ENCODE results near the gene HTN3.

DNA sequence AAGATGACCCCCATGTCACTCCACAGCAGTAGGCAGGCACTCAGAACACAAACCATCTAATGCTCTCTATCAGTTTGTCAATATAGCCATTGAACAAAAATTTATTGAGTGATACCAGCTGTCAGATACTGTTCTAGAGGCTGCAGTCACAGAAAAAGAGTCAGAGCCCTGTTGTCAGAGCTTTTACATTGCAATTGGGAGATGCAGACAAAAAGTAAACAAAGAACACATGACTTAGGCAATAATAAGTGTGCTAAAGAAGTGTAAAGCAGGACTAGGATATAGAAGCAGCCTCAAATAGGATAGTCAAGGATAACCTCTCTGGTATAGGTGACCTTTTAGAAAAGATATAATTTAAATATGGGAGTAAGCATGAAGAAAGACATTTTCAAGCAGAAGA is 30.9 kb downstream of the HTN3 start:
- TF ChIP-seq, protein P1, sequence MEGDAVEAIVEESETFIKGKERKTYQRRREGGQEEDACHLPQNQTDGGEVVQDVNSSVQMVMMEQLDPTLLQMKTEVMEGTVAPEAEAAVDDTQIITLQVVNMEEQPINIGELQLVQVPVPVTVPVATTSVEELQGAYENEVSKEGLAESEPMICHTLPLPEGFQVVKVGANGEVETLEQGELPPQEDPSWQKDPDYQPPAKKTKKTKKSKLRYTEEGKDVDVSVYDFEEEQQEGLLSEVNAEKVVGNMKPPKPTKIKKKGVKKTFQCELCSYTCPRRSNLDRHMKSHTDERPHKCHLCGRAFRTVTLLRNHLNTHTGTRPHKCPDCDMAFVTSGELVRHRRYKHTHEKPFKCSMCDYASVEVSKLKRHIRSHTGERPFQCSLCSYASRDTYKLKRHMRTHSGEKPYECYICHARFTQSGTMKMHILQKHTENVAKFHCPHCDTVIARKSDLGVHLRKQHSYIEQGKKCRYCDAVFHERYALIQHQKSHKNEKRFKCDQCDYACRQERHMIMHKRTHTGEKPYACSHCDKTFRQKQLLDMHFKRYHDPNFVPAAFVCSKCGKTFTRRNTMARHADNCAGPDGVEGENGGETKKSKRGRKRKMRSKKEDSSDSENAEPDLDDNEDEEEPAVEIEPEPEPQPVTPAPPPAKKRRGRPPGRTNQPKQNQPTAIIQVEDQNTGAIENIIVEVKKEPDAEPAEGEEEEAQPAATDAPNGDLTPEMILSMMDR (IDR thresholded peaks at IDR 0.05) = no peak
- no peak for TF ChIP-seq POLR2A (IDR thresholded peaks at IDR 0.05)

Data from thyroid gland (tissue), 4 donors.